Measurements from ENCODE around the gene CCDC85A. TPM values are rescaled to one million over a fixed set of nuclear protein-coding genes. Genes with fewer than 3 reads are reported as not detected.
A peak's percentile ranks its signal among the peaks of the same experiment; 100 is the strongest.

Gene CCDC85A
- total and polyA plus RNA-seq, 4 donors, result 12.1 to 26.4 (median 23.5) TPM

- H3K9me3 ChIP-seq (ENCODE audit: control insufficient read depth, insufficient read depth, low read length), result no peaks in the 10 kb centered on the region
- no peaks in the 10 kb centered on the region for H3K4me1 ChIP-seq (ENCODE audit: control insufficient read depth, insufficient read depth, low read length)
- no peaks in the 10 kb centered on the region for H3K36me3 ChIP-seq (ENCODE audit: control insufficient read depth, insufficient read depth, low read length)
- H3K27me3 ChIP-seq (ENCODE audit: control insufficient read depth, insufficient read depth, low read length), result no peaks in the 10 kb centered on the region
- no peak overlapping the region for H3K4me3 ChIP-seq (ENCODE audit: low read depth, low read length)
- H3K27ac ChIP-seq (ENCODE audit: low read depth, low read length), result no peak overlapping the region
- no peak for DNase-seq (ENCODE audit: low read depth in 4 of 6, low spot score in 6 of 6)
- 87% methylated on average over 5 of the region's 6 CpGs for WGBS (ENCODE audit: insufficient coverage)
These were observed 188.4 kb downstream of the CCDC85A start for GRCh38 chr2:56372071-56372656.

- Histone ChIP-seq H3K9me3 (ENCODE audit: control insufficient read depth, insufficient read depth, low read length) (no peaks in the 10 kb centered on the region), H3K36me3 (ENCODE audit: control insufficient read depth, insufficient read depth, low read length) (no peaks in the 10 kb centered on the region), H3K4me1 (ENCODE audit: control insufficient read depth, insufficient read depth, low read length) (no peaks in the 10 kb centered on the region), H3K27me3 (ENCODE audit: control insufficient read depth, insufficient read depth, low read length) (no peaks in the 10 kb centered on the region), H3K27ac (ENCODE audit: low read depth, low read length) (no peak overlapping the region), H3K4me3 (ENCODE audit: low read depth, low read length) (no peak overlapping the region)
- no CpG with 5 or more reads among the region's 1 CpG for WGBS (ENCODE audit: insufficient coverage)
- peak in 1 of 6 donors; percentile 62 for DNase-seq (ENCODE audit: low read depth in 4 of 6, low spot score in 6 of 6)
These were observed 191.5 kb downstream of the CCDC85A start for GRCh38 chr2:56375251-56375650.

GRCh38 chr2:56376699-56377665, 193.2 kb downstream of the CCDC85A start:
- H3K4me3 ChIP-seq (ENCODE audit: low read depth, low read length), result no peak overlapping the region
- H3K27ac ChIP-seq (ENCODE audit: low read depth, low read length), result no peak overlapping the region
- H3K4me1 ChIP-seq (ENCODE audit: control insufficient read depth, insufficient read depth, low read length), result no peaks in the 10 kb centered on the region
- DNase-seq (ENCODE audit: low read depth in 4 of 6, low spot score in 6 of 6), result no peak
- no peaks in the 10 kb centered on the region for H3K9me3 ChIP-seq (ENCODE audit: control insufficient read depth, insufficient read depth, low read length)
- 86% methylated on average over 1 of the region's 2 CpGs for WGBS (ENCODE audit: insufficient coverage)
- H3K36me3 ChIP-seq (ENCODE audit: control insufficient read depth, insufficient read depth, low read length), result no peaks in the 10 kb centered on the region
- H3K27me3 ChIP-seq (ENCODE audit: control insufficient read depth, insufficient read depth, low read length), result no peaks in the 10 kb centered on the region

- Histone ChIP-seq H3K4me3 (ENCODE audit: low read depth, low read length) (no peak overlapping the region), H3K36me3 (ENCODE audit: control insufficient read depth, insufficient read depth, low read length) (no peaks in the 10 kb centered on the region), H3K27ac (ENCODE audit: low read depth, low read length) (no peak overlapping the region), H3K9me3 (ENCODE audit: control insufficient read depth, insufficient read depth, low read length) (no peaks in the 10 kb centered on the region), H3K27me3 (ENCODE audit: control insufficient read depth, insufficient read depth, low read length) (no peaks in the 10 kb centered on the region), H3K4me1 (ENCODE audit: control insufficient read depth, insufficient read depth, low read length) (no peaks in the 10 kb centered on the region)
- 92% methylated on average over 2 of the region's 2 CpGs for WGBS (ENCODE audit: insufficient coverage)
- no peak for DNase-seq (ENCODE audit: low read depth in 4 of 6, low spot score in 6 of 6)
These were observed 195.3 kb downstream of the CCDC85A start for GRCh38 chr2:56379066-56379465.

- no peak for DNase-seq (ENCODE audit: low read depth in 4 of 6, low spot score in 6 of 6)
- no CpG with 5 or more reads among the region's 2 CpGs for WGBS (ENCODE audit: insufficient coverage)
- H3K36me3 ChIP-seq (ENCODE audit: control insufficient read depth, insufficient read depth, low read length), result no peaks in the 10 kb centered on the region
- no peaks in the 10 kb centered on the region for H3K9me3 ChIP-seq (ENCODE audit: control insufficient read depth, insufficient read depth, low read length)
- H3K4me1 ChIP-seq (ENCODE audit: control insufficient read depth, insufficient read depth, low read length), result no peaks in the 10 kb centered on the region
- H3K27me3 ChIP-seq (ENCODE audit: control insufficient read depth, insufficient read depth, low read length), result no peaks in the 10 kb centered on the region
- H3K4me3 ChIP-seq (ENCODE audit: low read depth, low read length), result no peak overlapping the region
- H3K27ac ChIP-seq (ENCODE audit: low read depth, low read length), result no peak overlapping the region
These were observed 197.1 kb downstream of the CCDC85A start for GRCh38 chr2:56380861-56381260.

- DNase-seq (ENCODE audit: low read depth in 4 of 6, low spot score in 6 of 6), result no peak
- no peaks in the 10 kb centered on the region for H3K27me3 ChIP-seq (ENCODE audit: control insufficient read depth, insufficient read depth, low read length)
- no peaks in the 10 kb centered on the region for H3K9me3 ChIP-seq (ENCODE audit: control insufficient read depth, insufficient read depth, low read length)
- WGBS (ENCODE audit: insufficient coverage), result no CpG with 5 or more reads among the region's 1 CpG
- no peaks in the 10 kb centered on the region for H3K36me3 ChIP-seq (ENCODE audit: control insufficient read depth, insufficient read depth, low read length)
- no peak overlapping the region for H3K27ac ChIP-seq (ENCODE audit: low read depth, low read length)
- no peak overlapping the region for H3K4me3 ChIP-seq (ENCODE audit: low read depth, low read length)
- H3K4me1 ChIP-seq (ENCODE audit: control insufficient read depth, insufficient read depth, low read length), result no peaks in the 10 kb centered on the region
These were observed 198.7 kb downstream of the CCDC85A start for GRCh38 chr2:56382466-56382865.

GRCh38 chr2:56386657-56387056, 202.9 kb downstream of the CCDC85A start:
- Histone ChIP-seq H3K9me3 (ENCODE audit: control insufficient read depth, insufficient read depth, low read length) (no peaks in the 10 kb centered on the region), H3K4me1 (ENCODE audit: control insufficient read depth, insufficient read depth, low read length) (no peaks in the 10 kb centered on the region), H3K36me3 (ENCODE audit: control insufficient read depth, insufficient read depth, low read length) (no peaks in the 10 kb centered on the region), H3K4me3 (ENCODE audit: low read depth, low read length) (no peak overlapping the region), H3K27me3 (ENCODE audit: control insufficient read depth, insufficient read depth, low read length) (no peaks in the 10 kb centered on the region), H3K27ac (ENCODE audit: low read depth, low read length) (no peak overlapping the region)
- no CpG with 5 or more reads among the region's 1 CpG for WGBS (ENCODE audit: insufficient coverage)
- DNase-seq (ENCODE audit: low read depth in 4 of 6, low spot score in 6 of 6), result no peak

- Histone ChIP-seq H3K36me3 (ENCODE audit: control insufficient read depth, insufficient read depth, low read length) (no peaks in the 10 kb centered on the region), H3K4me3 (ENCODE audit: low read depth, low read length) (no peak overlapping the region), H3K27ac (ENCODE audit: low read depth, low read length) (no peak overlapping the region), H3K27me3 (ENCODE audit: control insufficient read depth, insufficient read depth, low read length) (no peaks in the 10 kb centered on the region), H3K4me1 (ENCODE audit: control insufficient read depth, insufficient read depth, low read length) (no peaks in the 10 kb centered on the region), H3K9me3 (ENCODE audit: control insufficient read depth, insufficient read depth, low read length) (no peaks in the 10 kb centered on the region)
- no CpG with 5 or more reads among the region's 2 CpGs for WGBS (ENCODE audit: insufficient coverage)
- no peak for DNase-seq (ENCODE audit: low read depth in 4 of 6, low spot score in 6 of 6)
These were observed 206.9 kb downstream of the CCDC85A start for GRCh38 chr2:56390644-56391043.

- H3K4me3 ChIP-seq (ENCODE audit: low read depth, low read length), result no peak overlapping the region
- H3K36me3 ChIP-seq (ENCODE audit: control insufficient read depth, insufficient read depth, low read length), result no peaks in the 10 kb centered on the region
- no peaks in the 10 kb centered on the region for H3K27me3 ChIP-seq (ENCODE audit: control insufficient read depth, insufficient read depth, low read length)
- H3K27ac ChIP-seq (ENCODE audit: low read depth, low read length), result no peak overlapping the region
- H3K9me3 ChIP-seq (ENCODE audit: control insufficient read depth, insufficient read depth, low read length), result no peaks in the 10 kb centered on the region
- H3K4me1 ChIP-seq (ENCODE audit: control insufficient read depth, insufficient read depth, low read length), result no peaks in the 10 kb centered on the region
- no peak for DNase-seq (ENCODE audit: low read depth in 4 of 6, low spot score in 6 of 6)
- WGBS (ENCODE audit: insufficient coverage), result no CpG with 5 or more reads among the region's 1 CpG
These were observed 226.3 kb downstream of the CCDC85A start for GRCh38 chr2:56410140-56410539.
